ENCODE measurements around the gene ATAD2B.

Gene ATAD2B

GRCh38 chr2:23900133-23900532 is 26.8 kb downstream of the ATAD2B start:
- H3K36me3 ChIP-seq: no peaks in the 10 kb centered on the region
- peaks cover 9 to 12% of the 10 kb centered on the region in 2 experiments for H3K4me1 ChIP-seq (ENCODE audit: control insufficient read depth in 1 of 2, insufficient read depth in 1 of 2, low read depth in 1 of 2, low read length in 1 of 2)
- H3K27ac ChIP-seq: no peak overlapping the region
- H3K27me3 ChIP-seq: no peaks in the 10 kb centered on the region
- no peak for TF ChIP-seq CTCF (IDR thresholded peaks at IDR 0.05)
- no peaks in the 10 kb centered on the region for H3K9me3 ChIP-seq
- H3K4me3 ChIP-seq (ENCODE audit: low read depth in 1 of 2, low read length in 1 of 2): no peak overlapping the region

- Histone ChIP-seq H3K4me1 (ENCODE audit: control insufficient read depth in 1 of 2, insufficient read depth in 1 of 2, low read depth in 1 of 2, low read length in 1 of 2) (no peaks in the 10 kb centered on the region), H3K36me3 (peaks cover 71% of the 10 kb centered on the region), H3K9me3 (no peaks in the 10 kb centered on the region), H3K27ac (no peak overlapping the region), H3K27me3 (no peaks in the 10 kb centered on the region), H3K4me3 (ENCODE audit: low read depth in 1 of 2, low read length in 1 of 2) (no peak overlapping the region)
- no peak for TF ChIP-seq CTCF (IDR thresholded peaks at IDR 0.05)
These were observed 55.7 kb downstream of the ATAD2B start for GRCh38 chr2:23871206-23871605.

GRCh38 chr2:23867449-23867848 is 59.5 kb downstream of the ATAD2B start:
- no peak for TF ChIP-seq CTCF (IDR thresholded peaks at IDR 0.05)
- Histone ChIP-seq H3K4me1 (ENCODE audit: control insufficient read depth in 1 of 2, insufficient read depth in 1 of 2, low read depth in 1 of 2, low read length in 1 of 2) (no peaks in the 10 kb centered on the region), H3K27ac (no peak overlapping the region), H3K4me3 (ENCODE audit: low read depth in 1 of 2, low read length in 1 of 2) (no peak overlapping the region), H3K27me3 (no peaks in the 10 kb centered on the region), H3K9me3 (no peaks in the 10 kb centered on the region), H3K36me3 (peaks cover 74% of the 10 kb centered on the region)

GRCh38 chr2:23862716-23863426 is 64.1 kb downstream of the ATAD2B start:
- TF ChIP-seq CTCF (IDR thresholded peaks at IDR 0.05): no peak
- H3K4me1 ChIP-seq (ENCODE audit: control insufficient read depth in 1 of 2, insufficient read depth in 1 of 2, low read depth in 1 of 2, low read length in 1 of 2): no peaks in the 10 kb centered on the region
- no peak overlapping the region for H3K27ac ChIP-seq
- peaks cover 71% of the 10 kb centered on the region for H3K36me3 ChIP-seq
- H3K27me3 ChIP-seq: no peaks in the 10 kb centered on the region
- H3K4me3 ChIP-seq (ENCODE audit: low read depth in 1 of 2, low read length in 1 of 2): no peak overlapping the region
- no peaks in the 10 kb centered on the region for H3K9me3 ChIP-seq

GRCh38 chr2:23861952-23862351 is 65.0 kb downstream of the ATAD2B start:
- H3K4me1 ChIP-seq (ENCODE audit: control insufficient read depth in 1 of 2, insufficient read depth in 1 of 2, low read depth in 1 of 2, low read length in 1 of 2): no peaks in the 10 kb centered on the region
- peaks cover 66% of the 10 kb centered on the region for H3K36me3 ChIP-seq
- H3K4me3 ChIP-seq (ENCODE audit: low read depth in 1 of 2, low read length in 1 of 2): no peak overlapping the region
- H3K9me3 ChIP-seq: no peaks in the 10 kb centered on the region
- no peaks in the 10 kb centered on the region for H3K27me3 ChIP-seq
- TF ChIP-seq CTCF (IDR thresholded peaks at IDR 0.05): no peak
- no peak overlapping the region for H3K27ac ChIP-seq

Data from neutrophil (primary cell).